OCI-LY7 (cell line): ENCODE data around the gene THSD7A. TPM values are rescaled to one million over a fixed set of nuclear protein-coding genes. Genes with fewer than 3 reads are reported as not detected.

Experiments used
- BruUV-seq: library from RNA; stranded (reverse); fragments of 400-500 nt; replicated peaks from 2 replicates; lab custom pipeline; 2021; lab: Mats Ljungman, UMichigan
- CTCF ChIA-PET: fragments of 300-600 bp; sonication (Branson Sonifier 250); formaldehyde crosslinking; loops from one replicate; lab custom pipeline; 2022; ENCODE audit warnings: antibody characterized with exemption; ENCODE audit not compliant: unreplicated experiment; lab: Charles Lee
- POLR2A ChIA-PET: fragments of 300-600 bp; sonication (Branson Sonifier 250); formaldehyde crosslinking; loops from one replicate; lab custom pipeline; 2022; ENCODE audit warnings: antibody characterized with exemption; lab: Charles Lee
- DNase-seq: peaks from one replicate; pipeline ENCODE4 v3.0.0-alpha.2; 2015; ENCODE audit warnings: low spot score
- H2AFZ ChIP-seq: fragments of 200-600 bp; sonication (generic), shearing (Covaris generic); 2 replicates; pipeline ENCODE4 v1.6.1; 2014; ENCODE audit warnings: mild to moderate bottlenecking, antibody characterized with exemption, low read length, moderate library complexity
- H3K27ac ChIP-seq: fragments of 200-600 bp; sonication (generic); 2 replicates; pipeline ENCODE4 v1.5.1; 2014; ENCODE audit warnings: mixed run types, low read depth, mild to moderate bottlenecking, moderate library complexity, low read length, inconsistent platforms; ENCODE audit not compliant: poor library complexity, severe bottlenecking
- H3K36me3 ChIP-seq: fragments of 200-600 bp; sonication (generic); 2 replicates; pipeline ENCODE4 v1.6.1; 2014; ENCODE audit warnings: mild to moderate bottlenecking, antibody characterized with exemption, low read length, moderate library complexity, mixed read lengths; ENCODE audit not compliant: insufficient read depth
- H3K4me1 ChIP-seq: fragments of 200-600 bp; sonication (generic); 2 replicates; pipeline ENCODE4 v1.5.1; 2014; ENCODE audit warnings: mild to moderate bottlenecking, low read length; ENCODE audit not compliant: insufficient read depth, poor library complexity, severe bottlenecking
- H3K4me2 ChIP-seq: fragments of 200-600 bp; sonication (generic); 2 replicates; pipeline ENCODE4 v1.6.1; 2014; ENCODE audit warnings: mild to moderate bottlenecking, low read length
- H3K4me3 ChIP-seq: fragments of 200-600 bp; sonication (generic); 2 replicates; pipeline ENCODE4 v1.5.1; 2014; ENCODE audit warnings: mild to moderate bottlenecking, low read depth, low read length; ENCODE audit not compliant: poor library complexity, severe bottlenecking
- H3K79me2 ChIP-seq: fragments of 200-600 bp; sonication (generic); 2 replicates; pipeline ENCODE4 v1.6.1; 2016; ENCODE audit warnings: low read depth, mild to moderate bottlenecking, low read length, moderate library complexity, mixed read lengths; ENCODE audit not compliant: insufficient read depth
- H3K9me2 ChIP-seq: fragments of 200-600 bp; sonication (generic); 2 replicates; pipeline ENCODE4 v1.6.1; 2016; ENCODE audit warnings: mild to moderate bottlenecking, low read length, mixed read lengths; ENCODE audit not compliant: insufficient read depth
- H3K9me3 ChIP-seq: fragments of 200-600 bp; sonication (generic); 2 replicates; pipeline ENCODE4 v1.6.1; 2014; ENCODE audit warnings: mild to moderate bottlenecking, mixed run types, low read length, mixed read lengths
- H4K20me1 ChIP-seq: fragments of 200-600 bp; sonication (generic); 2 replicates; pipeline ENCODE4 v1.6.1; 2014; ENCODE audit warnings: mild to moderate bottlenecking, antibody characterized with exemption, low read length, moderate library complexity, mixed read lengths; ENCODE audit not compliant: insufficient read depth
- EZH2phosphoT487 ChIP-seq: fragments of 200-600 bp; sonication (generic); IDR thresholded peaks from 2 replicates; pipeline ENCODE4 v1.6.1; 2018; ENCODE audit warnings: low read depth, borderline replicate concordance, mild to moderate bottlenecking, mixed run types, antibody characterized with exemption, low read length, moderate library complexity, mixed read lengths
- intact Hi-C: fragments of 100-400 bp; cut with micrococcal nuclease; formaldehyde crosslinking; loops from one replicate; pipeline ENCODE4 v1.10.0; 2022; ENCODE audit not compliant: unreplicated experiment
- total RNA-seq, 2 experiments: library from RNA; depleted of rRNA in 1 of 2; stranded (reverse); fragments of >200 nt in 1 of 2; shearing (Covaris generic) in 1 of 2; gene quantifications; 2 replicates each; pipeline ENCODE4 v1.2.3, GENCODE V29; 2014 to 2022
- TF ChIP-seq, protein P1 (sequence below): fragments of 200-600 bp; sonication (generic); conservative IDR thresholded peaks from 2 replicates; pipeline ENCODE4 v1.5.1; 2014; ENCODE audit warnings: mild to moderate bottlenecking, antibody characterized with exemption, low read length, moderate library complexity, mixed read lengths

Gene THSD7A
- total RNA-seq, 2 experiments from 2014 or later = 0.13 TPM; not detected in 1

DNA sequence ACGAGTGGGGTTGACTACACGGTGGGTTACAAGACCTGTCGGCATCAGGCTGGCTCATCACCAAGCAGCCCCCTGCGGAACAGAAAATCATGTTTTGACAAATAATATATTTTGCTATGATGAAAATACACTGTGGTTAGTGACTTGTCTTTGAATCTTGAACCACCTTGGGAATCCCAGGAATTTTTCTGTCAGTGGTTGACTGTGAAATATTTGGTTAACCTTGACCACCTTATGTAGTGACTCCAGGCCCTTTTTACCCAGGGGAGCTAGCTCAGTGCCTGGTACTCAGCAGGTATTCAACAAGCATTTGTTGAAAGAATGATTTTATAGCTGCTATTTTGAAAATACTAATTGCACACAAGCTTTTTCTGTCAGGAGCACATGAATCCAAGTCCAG, 452.4 kb downstream of the THSD7A start:
- no peaks in the 10 kb centered on the region for H4K20me1 ChIP-seq
- no peaks in the 10 kb centered on the region for H3K79me2 ChIP-seq
- no peaks in the 10 kb centered on the region for H3K36me3 ChIP-seq
- H3K4me2 ChIP-seq = no peak overlapping the region
- no peaks in the 10 kb centered on the region for H3K4me1 ChIP-seq
- H3K4me3 ChIP-seq = no peak overlapping the region
- no peaks in the 10 kb centered on the region for H3K9me2 ChIP-seq
- intact Hi-C loops = no loop called here
- no peak overlapping the region for H2AFZ ChIP-seq
- ChIA-PET POLR2A (interaction anchor here (1.4 kb wide), 1 partner anchor 11 kb away, joined by 3 read pairs; no protein-coding TSS in a partner anchor), CTCF (no interaction called here)
- no peaks in the 10 kb centered on the region for H3K9me3 ChIP-seq
- no peak overlapping the region for H3K27ac ChIP-seq
- no peak for TF ChIP-seq EZH2phosphoT487
- DNase-seq = no peak
- BruUV-seq = no TSS peak

DNA sequence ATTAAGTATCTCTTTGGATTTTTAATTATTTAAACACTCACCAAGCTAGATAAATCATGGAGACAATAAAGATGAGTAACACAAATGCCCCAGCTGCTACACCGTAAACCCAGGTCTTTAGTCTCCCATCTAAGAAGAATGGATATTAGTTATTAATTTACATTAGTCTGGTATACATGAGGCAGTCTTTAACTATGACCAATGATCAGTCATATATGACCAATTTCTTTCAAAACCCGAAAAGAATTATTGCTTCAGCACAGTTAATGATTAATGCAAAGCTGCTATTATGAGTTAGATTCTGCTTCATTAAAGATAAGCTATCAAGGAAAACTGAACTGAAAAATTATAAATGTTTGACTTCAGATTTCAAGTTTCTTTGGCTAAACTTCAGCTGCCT, 455.5 kb downstream of the THSD7A start:
- Histone ChIP-seq H3K79me2 (no peaks in the 10 kb centered on the region), H3K4me1 (no peaks in the 10 kb centered on the region), H3K36me3 (no peaks in the 10 kb centered on the region), H2AFZ (no peak overlapping the region), H3K4me2 (no peak overlapping the region), H3K4me3 (no peak overlapping the region), H4K20me1 (no peaks in the 10 kb centered on the region), H3K27ac (no peak overlapping the region), H3K9me3 (no peaks in the 10 kb centered on the region), H3K9me2 (no peaks in the 10 kb centered on the region)
- no peak for DNase-seq
- CTCF ChIA-PET = no interaction called here
- POLR2A ChIA-PET = no interaction called here
- intact Hi-C loops = no loop called here
- TF ChIP-seq, protein P1, sequence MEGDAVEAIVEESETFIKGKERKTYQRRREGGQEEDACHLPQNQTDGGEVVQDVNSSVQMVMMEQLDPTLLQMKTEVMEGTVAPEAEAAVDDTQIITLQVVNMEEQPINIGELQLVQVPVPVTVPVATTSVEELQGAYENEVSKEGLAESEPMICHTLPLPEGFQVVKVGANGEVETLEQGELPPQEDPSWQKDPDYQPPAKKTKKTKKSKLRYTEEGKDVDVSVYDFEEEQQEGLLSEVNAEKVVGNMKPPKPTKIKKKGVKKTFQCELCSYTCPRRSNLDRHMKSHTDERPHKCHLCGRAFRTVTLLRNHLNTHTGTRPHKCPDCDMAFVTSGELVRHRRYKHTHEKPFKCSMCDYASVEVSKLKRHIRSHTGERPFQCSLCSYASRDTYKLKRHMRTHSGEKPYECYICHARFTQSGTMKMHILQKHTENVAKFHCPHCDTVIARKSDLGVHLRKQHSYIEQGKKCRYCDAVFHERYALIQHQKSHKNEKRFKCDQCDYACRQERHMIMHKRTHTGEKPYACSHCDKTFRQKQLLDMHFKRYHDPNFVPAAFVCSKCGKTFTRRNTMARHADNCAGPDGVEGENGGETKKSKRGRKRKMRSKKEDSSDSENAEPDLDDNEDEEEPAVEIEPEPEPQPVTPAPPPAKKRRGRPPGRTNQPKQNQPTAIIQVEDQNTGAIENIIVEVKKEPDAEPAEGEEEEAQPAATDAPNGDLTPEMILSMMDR = no peak
- TF ChIP-seq EZH2phosphoT487 = no peak
- BruUV-seq = no TSS peak

DNA sequence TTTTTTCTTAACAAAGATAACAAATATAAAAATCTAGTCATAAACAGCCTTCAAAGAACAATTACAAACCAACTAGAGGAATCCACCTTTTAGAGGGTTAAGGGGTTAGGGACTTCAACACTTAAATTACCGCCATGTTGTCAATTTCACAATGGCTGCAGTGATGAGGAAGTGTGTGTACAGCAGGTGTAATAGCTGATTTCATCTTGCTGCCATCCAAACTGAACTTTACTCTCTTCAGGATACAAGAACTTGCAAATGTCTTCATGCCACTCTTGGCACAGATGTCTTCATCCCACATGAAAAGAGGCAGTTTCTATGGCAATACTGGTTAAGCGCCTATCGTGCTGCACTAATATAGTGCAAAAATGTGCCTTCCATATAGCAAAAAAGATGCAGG, 457.4 kb downstream of the THSD7A start:
- POLR2A ChIA-PET = no interaction called here
- no peak overlapping the region for H3K27ac ChIP-seq

More for the DNA sequence above, 457.4 kb downstream of the THSD7A start:
- Histone ChIP-seq H3K4me2 (no peak overlapping the region), H4K20me1 (no peaks in the 10 kb centered on the region), H2AFZ (no peak overlapping the region), H3K79me2 (no peaks in the 10 kb centered on the region), H3K9me3 (no peaks in the 10 kb centered on the region), H3K36me3 (no peaks in the 10 kb centered on the region), H3K4me3 (no peak overlapping the region), H3K4me1 (no peaks in the 10 kb centered on the region), H3K9me2 (no peaks in the 10 kb centered on the region)
- BruUV-seq = no TSS peak
- DNase-seq = no peak
- intact Hi-C loops = no loop called here
- CTCF ChIA-PET = no interaction called here
- no peak for TF ChIP-seq EZH2phosphoT487
- TF ChIP-seq, protein P1 = no peak
